GM19467 (cell line): ENCODE measurements around the gene NIPSNAP3A.

Experiments
- ATAC-seq: cut with Tn5 transposase; IDR thresholded peaks from one replicate; pipeline ENCODE4 v1.9.1; 2021; ENCODE audit warnings: mild to moderate bottlenecking, moderate library complexity; ENCODE audit not compliant: unreplicated experiment

NIPSNAP3A gene

GRCh38 chr9:104774132-104774531, 26.6 kb downstream of the NIPSNAP3A start:
- ATAC-seq, result no peak

DNA sequence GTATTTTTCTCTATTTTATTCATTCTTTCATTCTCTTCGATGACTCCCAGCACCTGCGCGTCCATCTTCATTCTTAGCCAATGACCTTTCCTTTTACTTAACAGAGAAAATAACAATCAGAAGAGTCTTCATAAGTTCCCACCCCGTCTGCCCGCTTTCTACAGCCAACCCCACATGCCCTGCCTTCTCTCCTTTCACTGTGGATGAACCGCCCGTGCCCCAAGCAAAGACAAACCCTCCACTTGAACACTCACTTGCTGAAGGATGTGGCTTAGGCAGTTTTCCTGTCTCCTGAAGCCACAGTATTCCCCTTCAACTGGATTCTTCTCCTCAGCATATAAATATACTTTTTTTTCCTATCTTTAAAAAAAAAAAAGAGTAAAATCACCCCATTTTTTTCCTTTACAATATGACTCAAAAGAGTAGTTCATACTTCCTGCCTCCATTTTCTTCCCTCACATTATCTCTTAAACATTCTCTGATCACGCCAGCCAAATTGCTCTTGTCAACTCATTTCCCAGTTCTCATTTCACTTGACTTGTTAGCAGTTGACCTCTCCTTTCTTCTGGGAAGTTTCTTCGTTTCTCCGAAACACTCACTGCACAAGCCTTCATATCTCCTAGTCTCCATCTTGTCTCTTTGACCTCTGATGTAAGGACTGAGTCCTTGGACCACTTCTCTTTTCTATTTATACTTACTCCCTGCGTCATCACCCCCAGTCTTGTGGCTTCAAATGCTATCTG, 27.5 kb downstream of the NIPSNAP3A start:
- peak; percentile 81 for ATAC-seq

DNA sequence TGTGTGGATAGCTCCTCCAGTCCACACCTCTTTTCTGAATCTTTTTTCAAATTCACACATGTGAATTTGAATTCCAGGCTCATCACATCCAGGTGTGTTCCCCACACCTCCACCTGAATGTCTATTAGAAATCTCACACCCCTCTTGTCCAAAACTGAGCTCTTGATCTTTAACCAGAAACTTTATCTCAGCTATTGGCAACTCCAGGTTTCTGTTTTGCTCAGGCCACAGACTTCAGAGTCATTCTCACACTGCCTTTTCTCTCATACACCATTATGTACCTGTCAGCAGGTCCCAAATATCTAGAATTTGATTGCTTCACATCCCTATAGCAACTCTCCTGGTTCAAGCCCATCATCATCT, 28.1 kb downstream of the NIPSNAP3A start:
- peak; percentile 55 for ATAC-seq

- ATAC-seq, result no peak
Observed at GRCh38 chr9:104775976-104776375, 28.5 kb downstream of the NIPSNAP3A start.

DNA sequence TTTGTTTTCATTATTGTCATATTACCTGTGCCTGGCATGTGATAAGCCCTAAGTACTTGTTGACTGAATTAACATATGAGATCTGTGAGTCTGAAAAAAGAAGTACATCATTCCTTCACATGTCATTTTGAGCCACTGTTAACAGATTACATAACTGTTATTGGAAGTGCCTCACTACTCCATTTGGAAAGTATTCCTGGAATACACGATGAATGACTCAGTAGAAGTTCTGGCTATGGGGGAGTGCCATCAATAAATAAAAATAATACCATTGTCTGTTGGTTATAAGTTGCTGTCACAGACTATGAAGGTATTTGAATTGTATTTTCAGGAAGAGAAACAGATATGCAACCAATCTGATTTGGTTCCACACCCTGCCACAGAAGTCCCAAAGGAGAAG, 29.3 kb downstream of the NIPSNAP3A start:
- ATAC-seq, result no peak

DNA sequence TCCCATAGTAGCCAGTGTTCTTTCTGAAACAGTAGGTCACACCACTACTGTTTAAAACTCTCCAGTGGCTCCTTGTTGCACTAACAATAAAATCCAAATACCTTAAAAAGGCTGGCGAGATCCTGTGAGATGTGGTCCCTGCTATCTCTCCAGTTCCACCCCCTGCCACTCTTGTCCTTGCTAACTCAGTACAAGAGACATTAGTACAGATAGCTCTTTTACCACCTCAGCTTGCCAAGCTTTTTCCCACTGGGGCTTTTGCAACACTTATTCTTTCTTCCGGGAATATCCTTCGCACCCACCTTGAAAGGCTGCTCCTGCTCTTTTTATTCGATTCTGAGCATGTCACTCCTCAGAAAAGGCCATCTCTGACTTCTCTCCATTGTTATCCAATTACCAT, 31.3 kb downstream of the NIPSNAP3A start:
- no peak for ATAC-seq

GRCh38 chr9:104779334-104779733, 31.9 kb downstream of the NIPSNAP3A start:
- ATAC-seq, result no peak

DNA sequence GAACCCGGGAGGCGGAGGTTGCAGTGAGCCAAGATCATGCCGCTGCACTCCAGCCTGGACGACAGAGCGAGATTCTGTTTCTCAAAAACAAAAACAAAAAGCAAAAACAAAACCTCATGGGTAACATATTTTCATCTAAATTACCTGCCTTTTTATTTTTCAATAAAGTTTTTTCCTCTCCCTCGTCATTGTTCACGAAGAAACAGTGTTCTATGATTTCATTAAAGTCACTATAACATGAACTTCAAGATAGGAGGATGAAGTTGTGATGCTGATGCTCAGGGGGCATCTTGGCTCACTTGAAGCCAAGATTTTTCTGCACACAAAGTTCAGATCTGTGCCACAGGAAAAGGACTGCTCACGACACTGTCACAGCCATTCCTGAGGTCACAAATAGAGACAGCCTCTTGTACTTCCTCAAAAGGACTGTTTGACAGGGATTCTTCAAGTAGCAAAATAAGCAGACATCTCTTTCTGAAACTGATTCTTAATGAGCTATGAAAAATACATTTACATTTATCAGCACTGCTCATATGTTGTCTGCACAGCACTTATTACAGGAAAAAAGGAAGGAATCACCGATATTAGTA, 32.6 kb downstream of the NIPSNAP3A start:
- no peak for ATAC-seq

DNA sequence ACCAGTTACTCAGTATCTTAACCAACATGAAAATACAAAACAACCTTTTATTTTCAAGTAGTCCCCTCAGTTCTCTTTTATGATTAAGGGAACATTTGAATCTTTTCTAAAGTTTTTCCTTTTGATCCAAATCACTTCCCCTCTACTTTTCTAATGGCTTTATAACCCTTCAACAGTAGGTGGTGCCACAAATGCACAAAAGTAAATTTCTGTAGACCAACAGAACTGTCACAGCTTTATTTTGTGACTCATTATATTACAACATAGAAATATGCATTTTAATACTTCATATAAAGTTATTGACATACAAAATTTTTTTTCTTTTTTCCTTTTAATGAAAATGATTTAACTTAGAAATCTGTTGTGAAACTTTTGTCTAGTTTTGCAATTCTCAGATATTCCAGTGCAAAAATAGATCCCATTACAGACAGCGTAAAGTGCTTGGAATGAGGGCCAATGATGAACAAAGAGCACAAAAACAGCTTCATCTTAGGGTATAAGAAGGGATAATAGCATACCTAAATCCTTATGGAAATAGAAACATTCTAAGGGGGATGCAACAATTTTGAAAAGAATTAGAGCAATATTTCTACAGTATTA, 33.4 kb downstream of the NIPSNAP3A start:
- no peak for ATAC-seq

- no peak for ATAC-seq
Observed at GRCh38 chr9:104783588-104783987, 36.1 kb downstream of the NIPSNAP3A start.

DNA sequence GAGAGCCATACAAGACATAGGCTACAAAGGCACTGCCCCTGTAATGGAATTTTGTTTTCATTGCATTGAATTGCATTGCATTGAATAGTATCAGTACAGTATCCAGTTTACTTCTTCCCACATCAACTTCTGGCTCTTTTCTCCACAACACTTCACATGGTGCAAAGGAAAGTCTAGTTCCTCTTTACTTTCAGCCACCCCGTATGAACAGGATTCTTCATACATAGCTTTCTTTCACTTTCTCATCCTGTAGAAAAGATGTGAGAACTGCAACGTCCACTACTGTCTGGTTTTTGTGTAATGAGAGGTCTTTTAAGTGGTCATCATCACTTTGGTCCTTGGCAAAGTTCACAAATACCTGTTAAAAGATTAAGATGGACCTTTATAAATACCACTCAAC, 36.6 kb downstream of the NIPSNAP3A start:
- ATAC-seq, result peak; percentile 86

DNA sequence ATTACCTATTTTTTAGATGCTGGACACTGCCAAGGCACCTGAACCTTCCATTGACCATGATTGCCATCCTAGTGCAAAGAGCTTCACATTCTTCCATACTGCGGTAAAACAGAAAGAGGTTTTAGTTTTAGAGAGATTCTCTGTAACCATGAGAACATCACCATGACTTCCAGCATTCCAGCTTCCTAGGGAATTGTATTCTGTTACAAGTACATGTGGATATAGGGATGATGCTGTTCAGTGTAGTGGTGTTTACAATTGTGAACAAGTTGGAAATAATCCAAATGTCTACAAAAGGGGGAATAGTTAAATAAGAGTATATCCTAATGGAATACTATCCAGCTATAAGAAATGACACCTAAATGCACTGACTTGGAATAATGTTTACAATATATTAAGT, 38.8 kb downstream of the NIPSNAP3A start:
- ATAC-seq, result no peak

DNA sequence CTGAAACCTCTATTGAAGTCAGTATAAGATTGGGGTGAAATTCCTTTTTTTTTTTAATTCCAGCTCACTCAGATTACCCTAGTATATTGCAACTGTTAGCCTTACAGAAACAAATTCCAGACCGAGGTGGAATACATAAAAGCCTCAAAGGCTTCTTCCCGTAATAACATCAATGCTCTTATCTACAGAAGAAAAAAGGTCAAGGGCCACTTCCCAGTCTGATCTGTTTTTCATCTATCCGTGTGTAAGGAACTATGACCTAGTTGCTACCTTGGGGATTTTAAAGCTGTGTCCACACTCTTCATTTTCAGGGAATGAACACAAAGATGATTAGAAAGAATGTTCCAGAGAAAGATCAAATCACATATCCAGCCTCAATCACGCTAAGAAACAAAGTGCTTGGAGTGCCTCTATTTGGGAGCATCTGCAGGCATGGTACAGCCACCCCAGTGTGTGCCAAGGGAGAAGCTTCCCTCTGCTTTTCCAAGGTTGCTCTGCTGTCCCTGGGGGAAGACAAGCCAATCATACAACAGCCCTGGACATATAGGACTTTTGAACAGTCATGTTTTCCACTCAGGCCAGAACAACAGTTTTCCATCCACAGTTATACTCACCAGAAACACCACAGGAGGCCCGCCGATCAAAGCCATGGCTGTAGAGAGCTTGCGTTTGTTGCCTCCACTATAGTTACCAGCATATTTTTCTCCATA, 40.0 kb downstream of the NIPSNAP3A start:
- no peak for ATAC-seq

GRCh38 chr9:104788251-104788650, 40.8 kb downstream of the NIPSNAP3A start:
- no peak for ATAC-seq

GRCh38 chr9:104794070-104794469, 46.6 kb downstream of the NIPSNAP3A start:
- no peak for ATAC-seq

GRCh38 chr9:104795082-104795481, 47.6 kb downstream of the NIPSNAP3A start:
- ATAC-seq, result no peak

- ATAC-seq, result no peak
Observed at GRCh38 chr9:104795857-104796256, 48.4 kb downstream of the NIPSNAP3A start.

GRCh38 chr9:104798209-104798995, 50.9 kb downstream of the NIPSNAP3A start:
- ATAC-seq, result no peak

- ATAC-seq, result no peak
Observed at GRCh38 chr9:104800068-104800785, 52.7 kb downstream of the NIPSNAP3A start.

DNA sequence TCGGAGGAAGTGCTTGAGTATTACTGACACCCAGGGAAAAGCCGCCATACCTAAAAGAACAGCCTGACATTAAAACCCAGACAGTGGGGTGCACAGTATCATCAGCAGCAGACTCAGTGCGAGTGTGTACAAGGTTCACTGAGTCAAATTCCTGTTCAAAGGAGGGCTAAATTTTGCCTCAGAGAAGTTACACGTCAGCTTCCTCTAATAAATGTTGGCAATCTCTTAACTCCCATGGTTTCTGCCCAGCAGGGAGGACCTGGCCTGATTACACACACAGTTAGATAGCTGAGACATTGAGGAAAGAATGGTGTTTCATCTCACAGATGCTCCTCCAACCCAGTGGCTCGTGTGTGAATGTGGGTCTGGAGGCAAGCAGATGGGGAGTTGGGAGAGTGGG, 54.6 kb downstream of the NIPSNAP3A start:
- ATAC-seq, result no peak
